SJSA1 (cell line): ENCODE measurements around the gene ZNF613. TPM values are rescaled to one million over a fixed set of nuclear protein-coding genes. Genes with fewer than 3 reads are reported as not detected.

ENCODE experiments used
- DNase-seq, 2 experiments: peaks; one replicate each; pipeline ENCODE4 v3.0.0-alpha.2; 2015 to 2020; ENCODE audit warnings: low spot score in 2 of 2, low read depth in 1 of 2
- H3K27ac ChIP-seq: fragments of 250-450 bp; sonication (Bioruptor Pico); 2 replicates; pipeline ENCODE4 v1.5.1; 2020; ENCODE audit warnings: mild to moderate bottlenecking, moderate library complexity
- H3K27me3 ChIP-seq: fragments of 250-450 bp; sonication (Bioruptor Pico); replicated peaks from 2 replicates; pipeline ENCODE4 v1.5.1; 2020; ENCODE audit warnings: mild to moderate bottlenecking, moderate library complexity
- H3K36me3 ChIP-seq: fragments of 250-450 bp; sonication (Bioruptor Pico); 2 replicates; pipeline ENCODE4 v1.5.1; 2020; ENCODE audit warnings: mild to moderate bottlenecking
- H3K4me1 ChIP-seq: fragments of 250-450 bp; sonication (Bioruptor Pico); replicated peaks from 2 replicates; pipeline ENCODE4 v1.6.1; 2021; ENCODE audit warnings: mild to moderate bottlenecking
- H3K4me3 ChIP-seq: fragments of 250-450 bp; sonication (Bioruptor Pico); 2 replicates; pipeline ENCODE4 v1.5.1; 2020; ENCODE audit warnings: mild to moderate bottlenecking
- H3K9me3 ChIP-seq: fragments of 250-450 bp; sonication (Bioruptor Pico); replicated peaks from 2 replicates; pipeline ENCODE4 v1.5.1; 2020; ENCODE audit warnings: mild to moderate bottlenecking
- total RNA-seq: library from RNA; depleted of rRNA; stranded (reverse); fragments of >200 nt; shearing (Covaris generic); gene quantifications from 2 replicates; pipeline ENCODE4 v1.2.3, GENCODE V29; 2014; rRNA removed

Gene ZNF613
- total RNA-seq, 1 experiment from 2014 or later, result 2.1 TPM

GRCh38 chr19:51994048-51994644 is 66.9 kb downstream of the ZNF613 start:
- Histone ChIP-seq H3K36me3 (peaks cover 38% of the 10 kb centered on the region), H3K27me3 (no peaks in the 10 kb centered on the region), H3K4me3 (no peak overlapping the region), H3K9me3 (peaks cover 36% of the 10 kb centered on the region), H3K4me1 (no peaks in the 10 kb centered on the region), H3K27ac (no peak overlapping the region)
- no peak for DNase-seq

Other genes starting within 250 kb of the ZNF613 start
- 8.7 and 10.7 TPM in 2 replicates for gene SPACA6, start 234.1 kb upstream of the ZNF613 start, total RNA-seq
- not detected in 2 replicates for gene HAS1, start 203.5 kb upstream of the ZNF613 start, total RNA-seq
- not detected in 2 replicates for gene FPR1, start 175.6 kb upstream of the ZNF613 start, total RNA-seq
- not detected in 2 replicates for gene FPR2, start 166.3 kb upstream of the ZNF613 start, total RNA-seq
- gene FPR3, start 132.3 kb upstream of the ZNF613 start, total RNA-seq, result not detected in 2 replicates
- gene ZNF577, start 39.5 kb upstream of the ZNF613 start, total RNA-seq, result 1.6 and 2.9 TPM in 2 replicates
- 3.5 and 4.8 TPM in 2 replicates for gene ZNF649, start 22.5 kb upstream of the ZNF613 start, total RNA-seq
- gene ZNF350, start 59.4 kb downstream of the ZNF613 start, total RNA-seq, result 2.9 and 11.9 TPM in 2 replicates
- 3.5 and 5.7 TPM in 2 replicates for gene ZNF615, start 80.7 kb downstream of the ZNF613 start, total RNA-seq
- 4.9 and 10.6 TPM in 2 replicates for gene ZNF614, start 100.9 kb downstream of the ZNF613 start, total RNA-seq
- gene ZNF432, start 121.4 kb downstream of the ZNF613 start, total RNA-seq, result 4.8 and 5.1 TPM in 2 replicates
- 7.6 and 13.6 TPM in 2 replicates for gene ZNF841, start 168.3 kb downstream of the ZNF613 start, total RNA-seq
- gene ZNF616, start 212.5 kb downstream of the ZNF613 start, total RNA-seq, result 4.6 and 7.7 TPM in 2 replicates
- 4.3 and 5.9 TPM in 2 replicates for gene ZNF836, start 244.1 kb downstream of the ZNF613 start, total RNA-seq